ENCODE data around the gene RGS5. TPM values are rescaled to one million over a fixed set of nuclear protein-coding genes. Genes with fewer than 3 reads are reported as not detected.
A peak's percentile ranks its signal among the peaks of the same experiment; 100 is the strongest.

RGS5 gene
- total RNA-seq (2021; ENCODE audit: unreplicated experiment): 4.6 TPM
- 1.3 and 3.5 TPM in 2 replicates for polyA plus RNA-seq (2012)
- percentile 43 among the genes with signal in this experiment for Bru-seq, nascent RNA
- percentile 41 among the genes with signal in this experiment for BruChase-seq, experiment 1, labeled RNA remaining after a 6-hour chase
- percentile 38 among the genes with signal in this experiment for BruChase-seq, experiment 2, labeled RNA remaining after a 2-hour chase
- long read RNA-seq, partial matches to known transcripts: 0 of 5 reads
- long read RNA-seq, other reads (novel, unspliced or antisense): 5 of 5 reads

- H3K36me3 ChIP-seq (ENCODE audit: control insufficient read depth in 1 of 2, insufficient read depth in 2 of 2, low read length in 2 of 2): no peaks in the 10 kb centered on the region
- no peaks in the 10 kb centered on the region for H3K9me2 ChIP-seq (ENCODE audit: insufficient read depth)
- RAD21 ChIA-PET (ENCODE audit: low non-redundant PET in 1 of 2, low total read pairs in 2 of 2, uncharacterized antibody in 2 of 2, unreplicated experiment in 2 of 2): no interaction called here
- no peak within 1 kb of the TSS for H3K4me2 ChIP-seq (ENCODE audit: low read length)
- no peaks in the 10 kb centered on the region for H3K9me3 ChIP-seq (ENCODE audit: control insufficient read depth in 1 of 2, insufficient read depth in 1 of 2, low read depth in 1 of 2, low read length in 2 of 2)
- TF ChIP-seq ZBTB33 (IDR thresholded peaks at IDR 0.05; ENCODE audit: extremely low read depth, insufficient replicate concordance, low read length) (no peak), MAX (IDR thresholded peaks at IDR 0.05) (no peak), TCF7L2 (IDR thresholded peaks at IDR 0.05; ENCODE audit: borderline replicate concordance, extremely low read depth, insufficient read depth, insufficient read length) (no peak), SP1 (IDR thresholded peaks at IDR 0.05; ENCODE audit: low read depth) (no peak), EGR1 (IDR thresholded peaks at IDR 0.05; ENCODE audit: low read depth) (no peak), POLR2A (IDR thresholded peaks at IDR 0.05; ENCODE audit: borderline replicate concordance, extremely low read depth, insufficient read depth, insufficient read length) (no peak), RAD21 (IDR thresholded peaks at IDR 0.05; ENCODE audit: low read depth) (no peak), CEBPB (IDR thresholded peaks at IDR 0.05; ENCODE audit: low read depth) (no peak), SRF (IDR thresholded peaks at IDR 0.05; ENCODE audit: low read depth) (no peak), CBX3 (IDR thresholded peaks at IDR 0.05; ENCODE audit: low read depth) (no peak), SIN3A (IDR thresholded peaks at IDR 0.05; ENCODE audit: low read depth) (no peak), REST (IDR thresholded peaks at IDR 0.05; ENCODE audit: low read depth) (no peak), EZH2phosphoT487 (IDR thresholded peaks at IDR 0.05; ENCODE audit: borderline replicate concordance) (no peak), FOSL1 (IDR thresholded peaks at IDR 0.05; ENCODE audit: low read depth) (no peak), ZNF274 (IDR thresholded peaks at IDR 0.05; ENCODE audit: low read depth, low read length) (no peak), POLR2AphosphoS5 (IDR thresholded peaks at IDR 0.05; ENCODE audit: low read depth, low read length) (no peak), JUND (IDR thresholded peaks at IDR 0.05) (no peak), ELF1 (IDR thresholded peaks at IDR 0.05; ENCODE audit: borderline replicate concordance, low read depth) (no peak), EZH2 (IDR thresholded peaks at IDR 0.05) (no peak)
- H3K9ac ChIP-seq (ENCODE audit: low read length): no peak within 1 kb of the TSS
- H3K4me1 ChIP-seq (ENCODE audit: control insufficient read depth in 1 of 2, insufficient read depth in 2 of 2, low read length in 2 of 2): no peaks in the 10 kb centered on the region
- ATAC-seq (no peak), DNase-seq (ENCODE audit: low read depth, low spot score) (no peak)
- no peaks in the 10 kb centered on the region for H3K79me2 ChIP-seq (ENCODE audit: insufficient read depth, low read length)
- no peaks in the 10 kb centered on the region for H4K20me1 ChIP-seq (ENCODE audit: insufficient read depth)
- no peak within 1 kb of the TSS for H3K4me3 ChIP-seq (replicated peaks in 1 of 2; ENCODE audit: low read depth in 1 of 2, low read length in 2 of 2)
- H3K27ac ChIP-seq (ENCODE audit: low read depth, low read length): no peak within 1 kb of the TSS
- H2AFZ ChIP-seq (ENCODE audit: low read depth, low read length, poor library complexity, severe bottlenecking): no peak within 1 kb of the TSS
- CTCF ChIA-PET: no interaction called here
- POLR2A ChIA-PET: no interaction called here
- no peaks in the 10 kb centered on the region for H3K27me3 ChIP-seq (ENCODE audit: insufficient read depth, low read length)
- no TSS peak for BruUV-seq (replicated peaks)
- intact Hi-C loops (cut with micrococcal nuclease): no loop called here
These were observed at the start of gene RGS5 for GRCh38 chr1:163202833-163203451. RGS5 (minus strand) TSS chr1:163202916; CDS start chr1:163202835, 81 bp downstream.

Data from HCT116 (cell line).